C1 segment of cervical spinal cord (tissue), 14 donors: ENCODE data around the gene SPATA4.

ENCODE experiments used
- DNase-seq, 14 donors: peaks; one replicate each; lab custom pipeline; 2025; lab: John Stamatoyannopoulos, UW

SPATA4 gene

GRCh38 chr4:176189891-176190795 is 5.2 kb downstream of the SPATA4 start:
- no peak for DNase-seq

- DNase-seq: no peak
Measured at GRCh38 chr4:176188654-176189053, 6.7 kb downstream of the SPATA4 start.

- DNase-seq: no peak
Measured at GRCh38 chr4:176187624-176188023, 7.8 kb downstream of the SPATA4 start.

DNA sequence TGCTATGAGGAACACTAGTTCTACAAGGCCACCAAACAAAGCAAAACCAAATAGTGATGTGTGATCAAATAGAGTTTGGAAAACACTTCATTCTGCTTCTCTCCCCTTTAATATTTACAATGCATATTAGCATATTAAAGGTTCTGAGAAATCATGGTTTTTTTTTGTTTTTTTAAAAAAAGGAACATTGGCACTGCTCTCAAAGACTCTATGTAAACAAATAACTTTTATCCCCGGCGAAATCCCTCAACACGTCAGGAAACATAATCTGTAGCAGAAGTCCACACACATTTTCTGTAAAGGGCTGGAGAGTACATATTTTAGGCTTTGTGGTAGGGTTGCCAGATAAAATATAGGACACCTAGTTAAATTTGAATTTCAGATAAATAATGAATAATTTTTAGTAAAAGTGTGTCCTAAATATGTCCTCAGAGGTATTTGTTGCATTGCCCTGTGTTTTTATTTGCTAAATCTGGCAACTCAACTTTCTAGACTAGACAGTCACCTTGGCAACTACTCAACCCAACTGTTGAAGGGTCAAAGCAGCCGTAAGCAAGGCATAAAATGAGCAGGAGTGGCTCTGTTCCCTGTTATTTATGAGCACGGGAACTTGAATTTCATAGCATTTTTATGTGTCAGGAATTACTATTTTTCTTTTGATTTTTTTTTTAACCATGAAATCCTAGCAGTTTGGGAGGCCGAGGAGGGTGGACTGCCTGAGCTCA is 8.6 kb downstream of the SPATA4 start:
- no peak for DNase-seq

- DNase-seq: no peak
Measured at GRCh38 chr4:176186067-176186466, 9.3 kb downstream of the SPATA4 start.

GRCh38 chr4:176185051-176185450 is 10.3 kb downstream of the SPATA4 start:
- DNase-seq: no peak

GRCh38 chr4:176163041-176163440 is 32.3 kb downstream of the SPATA4 start:
- no peak for DNase-seq

DNA sequence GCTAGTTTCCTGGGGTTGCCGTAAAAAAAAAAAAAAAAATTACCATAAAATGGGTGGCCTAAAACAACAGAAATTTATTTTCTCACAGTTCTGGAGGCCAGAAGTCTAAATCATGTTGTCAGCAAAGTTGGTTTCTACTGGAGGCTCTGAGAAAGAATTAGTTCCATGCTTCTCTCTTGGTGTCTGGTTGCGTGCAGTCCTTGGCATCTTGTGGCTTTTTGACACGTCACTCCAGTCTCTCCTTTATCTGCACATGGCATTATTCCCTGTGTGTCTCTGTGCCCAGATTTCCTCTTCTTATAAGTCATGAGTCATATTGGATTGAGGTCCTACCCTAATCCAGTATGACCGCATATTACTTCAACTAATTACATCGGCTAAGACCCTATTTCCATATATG is 38.7 kb downstream of the SPATA4 start:
- DNase-seq: no peak

DNA sequence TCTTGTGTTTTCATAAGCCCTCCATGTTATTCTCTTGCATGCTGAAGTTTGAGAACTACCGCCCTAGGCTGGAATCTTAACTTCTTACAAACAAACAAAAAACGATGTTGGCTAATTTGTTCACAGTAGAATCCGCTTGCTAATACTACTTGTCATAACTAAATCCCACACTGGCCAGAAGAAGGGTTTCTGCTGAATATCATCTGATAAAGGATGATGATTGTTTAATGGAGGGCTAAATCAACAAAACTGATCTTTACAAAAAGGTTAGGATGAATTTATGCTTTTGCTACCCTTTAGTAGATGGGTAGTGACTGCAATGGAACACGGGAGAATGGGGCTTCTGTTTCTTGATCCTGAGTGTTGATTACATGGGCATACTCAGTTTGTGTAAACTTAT is 42.3 kb downstream of the SPATA4 start:
- DNase-seq: no peak

DNA sequence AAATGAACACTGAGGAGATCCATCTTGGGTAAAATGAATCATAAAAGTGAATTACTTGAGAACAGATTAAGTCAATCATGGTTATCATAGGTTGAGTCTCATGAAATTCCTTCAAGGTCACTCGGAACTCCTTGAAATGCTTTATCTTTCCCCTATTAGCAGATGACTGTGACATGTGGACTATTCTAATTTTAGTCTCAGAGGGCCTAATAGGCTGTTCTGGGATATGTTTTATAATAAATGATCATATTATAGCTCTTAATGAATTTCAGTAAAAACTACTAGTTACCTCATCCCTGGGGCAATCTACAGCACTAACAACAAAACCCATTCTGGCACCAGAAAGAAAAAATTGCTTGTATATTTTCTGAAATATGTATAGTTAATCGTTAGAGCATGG is 44.7 kb downstream of the SPATA4 start:
- DNase-seq: no peak

GRCh38 chr4:176150356-176150682 is 45.1 kb downstream of the SPATA4 start:
- no peak for DNase-seq

DNA sequence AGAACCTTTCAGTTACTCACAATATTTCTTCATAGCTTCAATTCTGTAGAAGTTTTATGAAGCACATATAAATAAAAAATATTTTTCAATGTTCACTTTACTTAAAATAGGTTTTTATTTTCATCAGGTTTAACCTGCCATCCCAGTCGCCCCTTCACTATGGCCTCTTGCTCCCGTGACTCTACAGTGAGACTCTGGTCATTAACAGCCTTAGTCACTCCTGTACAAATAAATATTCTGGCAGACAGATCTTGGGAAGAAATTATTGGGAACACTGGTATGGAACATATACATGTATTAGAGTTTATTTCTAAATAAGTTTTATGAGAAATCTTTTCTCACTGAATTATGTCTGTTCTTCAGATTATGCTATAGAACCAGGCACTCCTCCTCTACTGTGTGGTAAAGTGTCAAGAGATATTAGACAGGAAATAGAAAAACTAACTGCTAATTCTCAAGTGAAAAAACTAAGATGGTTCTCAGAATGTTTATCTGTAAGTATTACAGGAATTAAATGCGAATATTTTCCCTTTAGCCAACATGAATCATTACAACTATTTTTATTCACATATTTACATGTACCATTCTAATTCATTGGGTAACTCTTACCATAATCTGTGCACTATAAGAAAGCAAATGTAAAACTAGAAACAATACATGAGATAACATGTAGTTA is 45.6 kb downstream of the SPATA4 start:
- no peak for DNase-seq

DNA sequence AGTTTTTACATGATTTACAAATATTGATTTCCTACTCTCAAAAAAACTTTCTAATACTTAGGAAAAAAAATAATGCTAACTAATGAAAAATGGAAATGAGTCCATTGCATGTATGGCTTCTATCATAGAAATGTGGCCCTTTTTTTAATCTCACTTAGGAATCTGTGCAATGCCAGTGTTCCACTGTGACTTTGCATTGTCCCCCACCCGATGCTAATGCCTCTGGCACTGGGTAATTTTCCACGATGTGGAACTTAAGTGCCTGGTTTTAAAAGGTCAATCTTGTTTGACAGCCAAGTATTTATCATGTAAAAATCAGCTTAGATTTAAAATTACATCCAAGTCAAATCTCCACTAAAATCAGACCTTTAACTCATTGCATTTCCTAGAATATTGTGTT is 53.1 kb downstream of the SPATA4 start:
- DNase-seq: no peak

DNA sequence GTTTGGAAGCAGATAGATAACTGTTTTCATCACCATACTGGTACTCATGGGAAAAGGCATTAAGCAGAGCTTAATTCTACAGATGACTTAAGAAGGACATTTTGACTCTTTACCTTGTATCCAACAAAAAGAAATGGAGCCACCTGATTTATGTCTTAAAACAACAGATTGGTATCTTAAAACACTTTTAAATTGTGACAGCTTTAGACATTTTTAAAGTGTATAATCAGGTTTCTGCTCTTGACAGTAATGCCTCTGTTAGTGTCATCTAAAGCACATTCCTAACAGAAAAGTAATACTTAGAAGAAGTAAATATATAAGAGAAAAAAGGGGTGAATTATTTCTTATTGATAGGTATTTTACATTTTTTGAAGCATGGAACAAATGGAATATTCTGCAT is 55.9 kb downstream of the SPATA4 start:
- DNase-seq: no peak

- DNase-seq: no peak
Measured at GRCh38 chr4:176137631-176138030, 57.8 kb downstream of the SPATA4 start.

- DNase-seq: no peak
Measured at GRCh38 chr4:176134670-176135069, 60.7 kb downstream of the SPATA4 start.
